Brain microvascular endothelial cell (primary cell): ENCODE data around the gene SMG6.

Experiments
- DNase-seq: peaks from one replicate; pipeline ENCODE4 v3.0.0-alpha.2; 2020
- H3K27ac ChIP-seq: fragments of 250-450 bp; sonication (Bioruptor Pico); 2 replicates; pipeline ENCODE4 v1.5.1; 2020; ENCODE audit warnings: mild to moderate bottlenecking, moderate library complexity
- H3K27me3 ChIP-seq: fragments of 250-450 bp; sonication (Bioruptor Pico); replicated peaks from 2 replicates; pipeline ENCODE4 v1.5.1; 2020; ENCODE audit warnings: mild to moderate bottlenecking
- H3K36me3 ChIP-seq: fragments of 250-450 bp; sonication (Bioruptor Pico); replicated peaks from 2 replicates; pipeline ENCODE4 v1.5.1; 2020; ENCODE audit warnings: mild to moderate bottlenecking
- H3K4me3 ChIP-seq: 2 replicates; pipeline ENCODE4 v1.5.1; 2011; ENCODE audit warnings: low read depth, mild to moderate bottlenecking, control low read depth, low read length, moderate library complexity
- CTCF ChIP-seq: IDR thresholded peaks from 2 replicates; pipeline ENCODE4 v1.5.1; 2011; ENCODE audit warnings: low read depth, mild to moderate bottlenecking, moderate library complexity, low read length, control low read depth, inconsistent platforms; ENCODE audit errors: missing control alignments
- in situ Hi-C: cut with HindIII; loops from 2 replicates; pipeline ENCODE4 v1.10.0; 2017; ENCODE audit warnings: low sequenced_read_pairs, low pct_ligation_motif_present

The SMG6 gene

GRCh38 chr17:2051061-2051932 lies 252.3 kb downstream of the SMG6 start:
- Histone ChIP-seq H3K27me3 (no peaks in the 10 kb centered on the region), H3K27ac (no peak overlapping the region), H3K4me3 (peak overlapping the region; percentile 49), H3K36me3 (peaks cover 2% of the 10 kb centered on the region)
- no peak for DNase-seq
- TF ChIP-seq CTCF: no peak
- in situ Hi-C loops: no loop called here

DNA sequence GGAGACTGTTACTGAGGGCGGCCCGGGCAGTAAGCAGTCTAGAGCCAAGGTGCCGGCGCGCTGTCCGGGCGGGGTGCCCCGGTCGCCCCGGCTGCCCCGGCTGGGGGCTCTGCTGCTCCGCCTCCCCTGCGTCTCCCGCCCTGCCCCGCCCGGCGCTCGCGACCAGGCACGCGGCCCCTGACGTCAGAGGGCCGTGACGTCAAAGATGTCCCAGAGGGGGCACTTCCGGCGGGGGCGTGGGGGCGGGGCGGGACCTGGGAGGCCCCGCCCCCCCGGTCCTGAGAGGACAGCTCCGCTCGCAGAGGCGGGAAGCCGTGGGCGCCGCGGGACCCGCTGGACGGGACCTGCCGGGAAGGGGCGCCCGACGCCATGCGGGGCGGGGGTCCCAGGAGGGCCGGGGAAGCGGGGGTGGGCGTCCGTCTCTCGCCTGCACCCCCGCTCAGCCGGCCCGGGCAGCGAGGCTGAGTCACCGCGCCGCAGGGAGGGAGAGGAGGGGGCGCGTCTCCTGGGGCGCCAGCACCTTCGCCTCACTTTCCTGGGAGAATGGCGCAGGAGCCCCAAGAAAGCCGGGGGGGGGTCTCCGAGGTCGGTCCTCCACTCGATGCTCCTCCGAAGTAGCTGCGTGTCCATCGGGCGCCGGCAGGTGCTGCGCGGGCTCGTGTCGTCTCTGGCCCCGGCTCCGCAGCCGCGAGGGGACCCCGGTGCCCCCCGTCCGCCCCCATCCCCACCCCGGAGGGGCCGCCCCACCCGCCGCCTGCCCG lies 253.1 kb downstream of the SMG6 start:
- no peaks in the 10 kb centered on the region for H3K36me3 ChIP-seq
- H3K27ac ChIP-seq: peak overlapping the region; percentile 32
- DNase-seq: no peak
- H3K27me3 ChIP-seq: no peaks in the 10 kb centered on the region
- in situ Hi-C loops: no loop called here
- peak overlapping the region; percentile 49 for H3K4me3 ChIP-seq
- no peak for TF ChIP-seq CTCF

GRCh38 chr17:2049333-2050299 lies 254.0 kb downstream of the SMG6 start:
- in situ Hi-C loops: no loop called here
- Histone ChIP-seq H3K4me3 (peak overlapping the region; percentile 67), H3K36me3 (no peaks in the 10 kb centered on the region), H3K27ac (peak overlapping the region; percentile 60), H3K27me3 (no peaks in the 10 kb centered on the region)
- DNase-seq: peak; percentile 83
- TF ChIP-seq CTCF: no peak

DNA sequence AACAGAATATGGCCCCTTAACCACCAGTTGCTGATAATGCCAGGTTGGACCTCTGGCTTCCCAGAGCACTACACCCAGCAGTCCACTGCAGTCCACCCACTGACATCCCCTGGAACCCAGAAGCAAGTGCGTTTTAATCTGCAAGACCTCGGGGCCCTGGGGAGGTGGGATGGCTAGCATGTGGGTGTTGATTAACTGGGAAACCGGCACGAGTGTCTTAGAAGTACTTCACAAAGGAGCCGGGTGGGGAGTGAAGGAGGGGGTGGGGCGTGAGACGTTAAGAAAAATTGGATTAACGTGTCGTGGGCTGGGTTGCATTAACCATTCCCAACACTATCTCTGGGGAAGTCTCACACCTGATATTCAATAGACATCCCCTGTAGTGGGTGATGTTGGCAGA lies 254.8 kb downstream of the SMG6 start:
- no peak for TF ChIP-seq CTCF
- H3K4me3 ChIP-seq: peak overlapping the region; percentile 67
- no peak overlapping the region for H3K27ac ChIP-seq
- no peaks in the 10 kb centered on the region for H3K36me3 ChIP-seq
- in situ Hi-C loops: no loop called here
- H3K27me3 ChIP-seq: no peaks in the 10 kb centered on the region
- no peak for DNase-seq

- in situ Hi-C loops: no loop called here
- no peaks in the 10 kb centered on the region for H3K27me3 ChIP-seq
- H3K36me3 ChIP-seq: peaks cover 5% of the 10 kb centered on the region
- TF ChIP-seq CTCF: no peak
- no peak overlapping the region for H3K4me3 ChIP-seq
- H3K27ac ChIP-seq: no peak overlapping the region
- DNase-seq: no peak
Measured at GRCh38 chr17:2047590-2047989, 256.0 kb downstream of the SMG6 start.
